WTC11 (cell line): Measurements from ENCODE around the gene SUDS3. TPM values are rescaled to one million over a fixed set of nuclear protein-coding genes. Genes with fewer than 3 reads are reported as not detected.

ENCODE experiments used
- ATAC-seq: fragments of 200-7000 bp; cut with Tn5 transposase; 2 replicates; pipeline ENCODE4 v1.10.0; 2021; ENCODE audit warnings: mild to moderate bottlenecking, moderate library complexity
- CTCF ChIA-PET: fragments of 300-600 bp; sonication (Branson Sonifier 250); formaldehyde crosslinking; loops from one replicate; lab custom pipeline; 2021; ENCODE audit warnings: antibody characterized with exemption; lab: Charles Lee
- POLR2A ChIA-PET: fragments of 350-600 bp; sonication (Branson Sonifier 250); formaldehyde crosslinking; loops from one replicate; lab custom pipeline; 2021; ENCODE audit warnings: antibody characterized with exemption; lab: Charles Lee
- DNase-seq: peaks from one replicate; pipeline ENCODE4 v3.0.0; 2021; ENCODE audit warnings: low spot score
- H3K27ac Mint-ChIP-seq: 2 replicates; pipeline ENCODE4 v1.8.0; 2021; ENCODE audit warnings: mixed read lengths
- H3K27me3 Mint-ChIP-seq: 2 replicates; pipeline ENCODE4 v1.8.0; 2021; ENCODE audit warnings: low read depth, mild to moderate bottlenecking, moderate library complexity, mixed read lengths
- H3K36me3 Mint-ChIP-seq: 2 replicates; pipeline ENCODE4 v1.8.0; 2021; ENCODE audit warnings: mixed read lengths
- H3K4me1 Mint-ChIP-seq: 2 replicates; pipeline ENCODE4 v1.8.0; 2022; ENCODE audit warnings: mixed read lengths
- H3K4me3 Mint-ChIP-seq: 2 replicates; pipeline ENCODE4 v1.8.0; 2021; ENCODE audit warnings: mild to moderate bottlenecking, moderate library complexity, mixed read lengths
- H3K9me3 Mint-ChIP-seq: 2 replicates; pipeline ENCODE4 v1.8.0; 2021; ENCODE audit warnings: mixed read lengths
- EMX1 ChIP-seq: fragments of 250-450 bp; sonication (Bioruptor Pico); IDR thresholded peaks from 2 replicates; pipeline ENCODE4 v1.8.0; 2021; ENCODE audit warnings: mild to moderate bottlenecking
- ERG ChIP-seq: fragments of 250-450 bp; sonication (Bioruptor Pico); IDR thresholded peaks from 2 replicates; pipeline ENCODE4 v1.8.0; 2021; ENCODE audit warnings: mild to moderate bottlenecking
- GABPB1 ChIP-seq: sonication (generic); formaldehyde crosslinking; IDR thresholded peaks from 2 replicates; pipeline ENCODE4 v1.8.1; 2023; ENCODE audit warnings: mild to moderate bottlenecking, missing genetic modification reagents
- GRHL2 ChIP-seq: fragments of 250-450 bp; sonication (Bioruptor Pico); IDR thresholded peaks from 2 replicates; pipeline ENCODE4 v1.8.0; 2022; ENCODE audit warnings: mild to moderate bottlenecking, moderate library complexity; ENCODE audit not compliant: insufficient replicate concordance, severe bottlenecking
- HMGA2 ChIP-seq: fragments of 250-450 bp; sonication (Bioruptor Pico); IDR thresholded peaks from 2 replicates; pipeline ENCODE4 v1.4.0; 2021; ENCODE audit warnings: mild to moderate bottlenecking, moderate library complexity
- MLX ChIP-seq: sonication (generic); formaldehyde crosslinking; IDR thresholded peaks from 2 replicates; pipeline ENCODE4 v1.8.1; 2023; ENCODE audit warnings: mild to moderate bottlenecking, missing genetic modification reagents, moderate library complexity
- PRRX2 ChIP-seq: fragments of 250-450 bp; sonication (Bioruptor Pico); IDR thresholded peaks from 2 replicates; pipeline ENCODE4 v1.8.0; 2021; ENCODE audit warnings: mild to moderate bottlenecking
- ZNF396 ChIP-seq: fragments of 250-450 bp; sonication (Bioruptor Pico); IDR thresholded peaks from 2 replicates; pipeline ENCODE4 v1.8.0; 2021; ENCODE audit warnings: mild to moderate bottlenecking, moderate library complexity, borderline replicate concordance
- total RNA-seq: library from RNA; stranded (reverse); gene quantifications from 3 replicates; pipeline ENCODE4 v1.2.3, GENCODE V29; 2021
- TF ChIP-seq, protein P1 (sequence below): sonication (generic); formaldehyde crosslinking; conservative IDR thresholded peaks from 2 replicates; pipeline ENCODE4 v1.8.1; 2023; ENCODE audit warnings: mild to moderate bottlenecking, low read depth, missing genetic modification reagents, moderate library complexity
- TF ChIP-seq, protein P2 (sequence below): sonication (generic); formaldehyde crosslinking; IDR thresholded peaks from 2 replicates; pipeline ENCODE4 v1.8.1; 2023; ENCODE audit warnings: mild to moderate bottlenecking, missing genetic modification reagents, borderline replicate concordance
- TF ChIP-seq, protein P3 (sequence below): fragments of 250-450 bp; sonication (Bioruptor Pico); conservative IDR thresholded peaks from 2 replicates; pipeline ENCODE4 v1.9.0; 2021; ENCODE audit warnings: mild to moderate bottlenecking
- TF ChIP-seq, protein P4 (sequence below): sonication (generic); formaldehyde crosslinking; IDR thresholded peaks from 2 replicates; pipeline ENCODE4 v1.8.1; 2023; ENCODE audit warnings: mild to moderate bottlenecking, missing genetic modification reagents, moderate library complexity
- TF ChIP-seq, protein P5 (sequence below): fragments of 250-450 bp; sonication (Bioruptor Pico); IDR thresholded peaks from 2 replicates; pipeline ENCODE4 v2.1.2; 2022; ENCODE audit warnings: mild to moderate bottlenecking, moderate library complexity
- TF ChIP-seq, protein P6 (sequence below): sonication (generic); formaldehyde crosslinking; IDR thresholded peaks from 2 replicates; pipeline ENCODE4 v1.8.1; 2023; ENCODE audit warnings: mild to moderate bottlenecking, missing genetic modification reagents
- TF ChIP-seq, protein P7 (sequence below): fragments of 200-600 bp; IDR thresholded peaks from 2 replicates; pipeline ENCODE4 v1.8.0; 2022; ENCODE audit warnings: antibody characterized with exemption

SUDS3 gene
- total RNA-seq, 1 experiment from 2014 or later = 63.9 TPM

DNA sequence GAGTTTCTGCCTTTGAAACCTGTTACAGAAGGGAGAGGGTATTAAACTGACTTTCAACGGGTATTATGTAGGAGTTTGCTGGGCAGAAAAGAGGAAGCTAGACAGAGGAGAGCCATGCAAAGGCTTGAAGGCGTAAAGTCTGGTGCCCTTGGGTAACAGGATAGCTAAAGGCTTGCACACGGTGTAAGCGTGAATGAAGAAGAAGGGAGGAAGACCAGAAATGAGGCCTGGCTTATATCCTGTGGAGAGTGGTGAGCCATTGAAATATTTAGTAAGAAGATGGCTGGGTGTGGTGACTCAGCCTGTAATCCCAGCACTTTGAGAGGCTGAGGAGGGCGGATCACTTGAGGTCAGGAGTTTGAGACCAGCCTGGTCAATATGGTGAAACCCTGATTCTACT is 22.6 kb downstream of the SUDS3 start (continued):
- TF ChIP-seq GRHL2 = no peak
- TF ChIP-seq, all 79 proteins: peak for 0

DNA sequence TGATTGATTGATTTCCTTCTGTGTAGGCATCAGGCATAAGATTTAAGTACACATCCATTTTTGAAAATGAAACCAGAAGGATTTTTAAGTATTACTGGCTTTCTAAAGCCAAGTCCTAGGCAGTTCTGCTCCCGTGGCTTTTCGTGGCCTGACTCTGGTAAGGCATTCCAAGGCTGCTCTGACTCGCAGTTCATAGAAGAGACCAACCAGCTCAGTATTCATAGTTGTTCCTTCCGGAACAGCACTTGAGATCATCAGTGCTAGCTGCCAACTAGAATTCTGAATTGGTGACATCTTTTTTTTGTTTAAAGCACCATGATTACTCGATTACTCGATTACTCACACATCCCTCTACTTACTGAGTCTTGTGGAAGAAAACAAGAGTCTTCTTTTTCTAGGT is 25.9 kb downstream of the SUDS3 start:
- Mint-ChIP-seq H3K4me1 (no peaks in the 10 kb centered on the region), H3K27me3 (no peaks in the 10 kb centered on the region), H3K9me3 (no peaks in the 10 kb centered on the region)
- ChIA-PET CTCF (no interaction called here), POLR2A (no interaction called here)
- TF ChIP-seq PRRX2 (CRISPR knock-in tag) (no peak), MLX (CRISPR knock-in tag) (no peak), EMX1 (no peak), ERG (CRISPR knock-in tag) (no peak), ZNF396 (CRISPR knock-in tag) (no peak), HMGA2 (CRISPR knock-in tag) (no peak), GABPB1 (CRISPR knock-in tag) (no peak)
- TF ChIP-seq, protein P1, sequence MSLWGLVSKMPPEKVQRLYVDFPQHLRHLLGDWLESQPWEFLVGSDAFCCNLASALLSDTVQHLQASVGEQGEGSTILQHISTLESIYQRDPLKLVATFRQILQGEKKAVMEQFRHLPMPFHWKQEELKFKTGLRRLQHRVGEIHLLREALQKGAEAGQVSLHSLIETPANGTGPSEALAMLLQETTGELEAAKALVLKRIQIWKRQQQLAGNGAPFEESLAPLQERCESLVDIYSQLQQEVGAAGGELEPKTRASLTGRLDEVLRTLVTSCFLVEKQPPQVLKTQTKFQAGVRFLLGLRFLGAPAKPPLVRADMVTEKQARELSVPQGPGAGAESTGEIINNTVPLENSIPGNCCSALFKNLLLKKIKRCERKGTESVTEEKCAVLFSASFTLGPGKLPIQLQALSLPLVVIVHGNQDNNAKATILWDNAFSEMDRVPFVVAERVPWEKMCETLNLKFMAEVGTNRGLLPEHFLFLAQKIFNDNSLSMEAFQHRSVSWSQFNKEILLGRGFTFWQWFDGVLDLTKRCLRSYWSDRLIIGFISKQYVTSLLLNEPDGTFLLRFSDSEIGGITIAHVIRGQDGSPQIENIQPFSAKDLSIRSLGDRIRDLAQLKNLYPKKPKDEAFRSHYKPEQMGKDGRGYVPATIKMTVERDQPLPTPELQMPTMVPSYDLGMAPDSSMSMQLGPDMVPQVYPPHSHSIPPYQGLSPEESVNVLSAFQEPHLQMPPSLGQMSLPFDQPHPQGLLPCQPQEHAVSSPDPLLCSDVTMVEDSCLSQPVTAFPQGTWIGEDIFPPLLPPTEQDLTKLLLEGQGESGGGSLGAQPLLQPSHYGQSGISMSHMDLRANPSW (CRISPR knock-in tag) = no peak
- TF ChIP-seq, protein P2, sequence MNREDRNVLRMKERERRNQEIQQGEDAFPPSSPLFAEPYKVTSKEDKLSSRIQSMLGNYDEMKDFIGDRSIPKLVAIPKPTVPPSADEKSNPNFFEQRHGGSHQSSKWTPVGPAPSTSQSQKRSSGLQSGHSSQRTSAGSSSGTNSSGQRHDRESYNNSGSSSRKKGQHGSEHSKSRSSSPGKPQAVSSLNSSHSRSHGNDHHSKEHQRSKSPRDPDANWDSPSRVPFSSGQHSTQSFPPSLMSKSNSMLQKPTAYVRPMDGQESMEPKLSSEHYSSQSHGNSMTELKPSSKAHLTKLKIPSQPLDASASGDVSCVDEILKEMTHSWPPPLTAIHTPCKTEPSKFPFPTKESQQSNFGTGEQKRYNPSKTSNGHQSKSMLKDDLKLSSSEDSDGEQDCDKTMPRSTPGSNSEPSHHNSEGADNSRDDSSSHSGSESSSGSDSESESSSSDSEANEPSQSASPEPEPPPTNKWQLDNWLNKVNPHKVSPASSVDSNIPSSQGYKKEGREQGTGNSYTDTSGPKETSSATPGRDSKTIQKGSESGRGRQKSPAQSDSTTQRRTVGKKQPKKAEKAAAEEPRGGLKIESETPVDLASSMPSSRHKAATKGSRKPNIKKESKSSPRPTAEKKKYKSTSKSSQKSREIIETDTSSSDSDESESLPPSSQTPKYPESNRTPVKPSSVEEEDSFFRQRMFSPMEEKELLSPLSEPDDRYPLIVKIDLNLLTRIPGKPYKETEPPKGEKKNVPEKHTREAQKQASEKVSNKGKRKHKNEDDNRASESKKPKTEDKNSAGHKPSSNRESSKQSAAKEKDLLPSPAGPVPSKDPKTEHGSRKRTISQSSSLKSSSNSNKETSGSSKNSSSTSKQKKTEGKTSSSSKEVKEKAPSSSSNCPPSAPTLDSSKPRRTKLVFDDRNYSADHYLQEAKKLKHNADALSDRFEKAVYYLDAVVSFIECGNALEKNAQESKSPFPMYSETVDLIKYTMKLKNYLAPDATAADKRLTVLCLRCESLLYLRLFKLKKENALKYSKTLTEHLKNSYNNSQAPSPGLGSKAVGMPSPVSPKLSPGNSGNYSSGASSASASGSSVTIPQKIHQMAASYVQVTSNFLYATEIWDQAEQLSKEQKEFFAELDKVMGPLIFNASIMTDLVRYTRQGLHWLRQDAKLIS (CRISPR knock-in tag) = no peak
- TF ChIP-seq, protein P3, sequence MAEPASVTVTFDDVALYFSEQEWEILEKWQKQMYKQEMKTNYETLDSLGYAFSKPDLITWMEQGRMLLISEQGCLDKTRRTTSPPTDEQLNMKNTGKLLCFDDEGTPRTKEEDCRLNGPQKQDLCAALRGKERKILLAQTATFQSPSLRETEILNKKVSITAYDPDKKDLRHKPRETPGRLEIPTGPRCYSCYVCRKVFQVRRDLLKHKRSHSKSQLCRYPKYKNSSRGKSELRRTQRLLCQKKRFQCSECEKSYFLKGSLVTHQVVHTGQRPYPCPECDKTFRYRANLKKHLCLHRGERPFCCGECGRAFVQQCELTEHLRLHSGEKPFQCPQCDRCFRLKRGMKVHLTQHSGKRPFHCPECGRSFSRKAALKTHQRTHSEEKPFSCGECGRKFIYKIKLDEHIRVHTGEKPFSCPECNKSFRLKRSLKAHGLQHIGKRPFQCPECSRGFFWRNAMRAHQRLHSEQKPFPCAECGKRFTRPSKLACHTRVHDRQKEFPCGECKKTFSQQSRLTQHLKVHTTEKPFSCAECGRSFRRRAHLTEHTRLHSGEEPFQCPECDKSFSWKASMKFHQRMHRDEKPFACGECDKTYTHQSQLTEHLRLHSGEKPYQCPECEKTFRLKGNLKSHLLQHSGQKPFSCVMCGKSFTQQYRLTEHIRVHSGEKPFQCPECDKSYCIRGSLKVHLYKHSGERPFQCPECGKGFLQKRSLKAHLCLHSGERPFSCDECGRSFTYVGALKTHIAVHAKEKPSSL = no peak
- TF ChIP-seq, protein P4, sequence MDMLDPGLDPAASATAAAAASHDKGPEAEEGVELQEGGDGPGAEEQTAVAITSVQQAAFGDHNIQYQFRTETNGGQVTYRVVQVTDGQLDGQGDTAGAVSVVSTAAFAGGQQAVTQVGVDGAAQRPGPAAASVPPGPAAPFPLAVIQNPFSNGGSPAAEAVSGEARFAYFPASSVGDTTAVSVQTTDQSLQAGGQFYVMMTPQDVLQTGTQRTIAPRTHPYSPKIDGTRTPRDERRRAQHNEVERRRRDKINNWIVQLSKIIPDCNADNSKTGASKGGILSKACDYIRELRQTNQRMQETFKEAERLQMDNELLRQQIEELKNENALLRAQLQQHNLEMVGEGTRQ (CRISPR knock-in tag) = no peak
- TF ChIP-seq, protein P5, sequence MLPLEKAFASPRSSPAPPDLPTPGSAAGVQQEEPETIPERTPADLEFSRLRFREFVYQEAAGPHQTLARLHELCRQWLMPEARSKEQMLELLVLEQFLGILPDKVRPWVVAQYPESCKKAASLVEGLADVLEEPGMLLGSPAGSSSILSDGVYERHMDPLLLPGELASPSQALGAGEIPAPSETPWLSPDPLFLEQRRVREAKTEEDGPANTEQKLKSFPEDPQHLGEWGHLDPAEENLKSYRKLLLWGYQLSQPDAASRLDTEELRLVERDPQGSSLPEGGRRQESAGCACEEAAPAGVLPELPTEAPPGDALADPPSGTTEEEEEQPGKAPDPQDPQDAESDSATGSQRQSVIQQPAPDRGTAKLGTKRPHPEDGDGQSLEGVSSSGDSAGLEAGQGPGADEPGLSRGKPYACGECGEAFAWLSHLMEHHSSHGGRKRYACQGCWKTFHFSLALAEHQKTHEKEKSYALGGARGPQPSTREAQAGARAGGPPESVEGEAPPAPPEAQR = no peak
- TF ChIP-seq, protein P6, sequence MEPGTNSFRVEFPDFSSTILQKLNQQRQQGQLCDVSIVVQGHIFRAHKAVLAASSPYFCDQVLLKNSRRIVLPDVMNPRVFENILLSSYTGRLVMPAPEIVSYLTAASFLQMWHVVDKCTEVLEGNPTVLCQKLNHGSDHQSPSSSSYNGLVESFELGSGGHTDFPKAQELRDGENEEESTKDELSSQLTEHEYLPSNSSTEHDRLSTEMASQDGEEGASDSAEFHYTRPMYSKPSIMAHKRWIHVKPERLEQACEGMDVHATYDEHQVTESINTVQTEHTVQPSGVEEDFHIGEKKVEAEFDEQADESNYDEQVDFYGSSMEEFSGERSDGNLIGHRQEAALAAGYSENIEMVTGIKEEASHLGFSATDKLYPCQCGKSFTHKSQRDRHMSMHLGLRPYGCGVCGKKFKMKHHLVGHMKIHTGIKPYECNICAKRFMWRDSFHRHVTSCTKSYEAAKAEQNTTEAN (CRISPR knock-in tag) = no peak
- TF ChIP-seq, protein P7, sequence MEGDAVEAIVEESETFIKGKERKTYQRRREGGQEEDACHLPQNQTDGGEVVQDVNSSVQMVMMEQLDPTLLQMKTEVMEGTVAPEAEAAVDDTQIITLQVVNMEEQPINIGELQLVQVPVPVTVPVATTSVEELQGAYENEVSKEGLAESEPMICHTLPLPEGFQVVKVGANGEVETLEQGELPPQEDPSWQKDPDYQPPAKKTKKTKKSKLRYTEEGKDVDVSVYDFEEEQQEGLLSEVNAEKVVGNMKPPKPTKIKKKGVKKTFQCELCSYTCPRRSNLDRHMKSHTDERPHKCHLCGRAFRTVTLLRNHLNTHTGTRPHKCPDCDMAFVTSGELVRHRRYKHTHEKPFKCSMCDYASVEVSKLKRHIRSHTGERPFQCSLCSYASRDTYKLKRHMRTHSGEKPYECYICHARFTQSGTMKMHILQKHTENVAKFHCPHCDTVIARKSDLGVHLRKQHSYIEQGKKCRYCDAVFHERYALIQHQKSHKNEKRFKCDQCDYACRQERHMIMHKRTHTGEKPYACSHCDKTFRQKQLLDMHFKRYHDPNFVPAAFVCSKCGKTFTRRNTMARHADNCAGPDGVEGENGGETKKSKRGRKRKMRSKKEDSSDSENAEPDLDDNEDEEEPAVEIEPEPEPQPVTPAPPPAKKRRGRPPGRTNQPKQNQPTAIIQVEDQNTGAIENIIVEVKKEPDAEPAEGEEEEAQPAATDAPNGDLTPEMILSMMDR = no peak
- TF ChIP-seq, all 79 proteins: peak for 0
- no peak for ATAC-seq
- no peak overlapping the region for H3K4me3 Mint-ChIP-seq
- H3K36me3 Mint-ChIP-seq = peaks cover 84% of the 10 kb centered on the region
- no peak for DNase-seq
- H3K27ac Mint-ChIP-seq = no peak overlapping the region
